ENCODE data around the gene PLA2G15.
A peak's percentile ranks its signal among the peaks of the same experiment; 100 is the strongest.

PLA2G15 gene

DNA sequence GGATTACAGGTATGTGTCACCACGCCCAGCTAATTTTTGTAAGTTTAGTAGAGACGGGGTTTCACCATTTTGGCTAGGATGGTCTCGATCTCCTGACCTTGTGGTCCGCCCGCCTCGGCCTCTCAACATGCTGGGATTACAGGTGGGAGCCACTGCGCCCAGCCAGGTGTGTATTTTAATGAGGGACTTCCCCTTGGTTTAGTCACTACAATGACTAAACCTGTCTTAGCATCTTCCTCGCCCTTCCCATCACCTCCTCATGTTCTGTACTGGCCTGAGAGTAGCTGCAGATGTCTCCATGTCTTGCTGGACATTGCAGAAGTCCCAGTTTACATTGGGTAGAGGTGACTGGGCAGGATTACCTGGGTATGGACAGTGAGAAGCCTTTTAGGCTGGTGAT lies 28.7 kb downstream of the PLA2G15 start:
- Mint-ChIP-seq H3K36me3 (peaks cover 9% of the 10 kb centered on the region), H3K4me1 (ENCODE audit: low read depth) (peaks cover 77% of the 10 kb centered on the region), H3K4me3 (peak overlapping the region; percentile 70), H3K9me3 (ENCODE audit: low read depth) (no peaks in the 10 kb centered on the region), H3K27me3 (no peaks in the 10 kb centered on the region), H3K27ac (peak overlapping the region; percentile 95)

DNA sequence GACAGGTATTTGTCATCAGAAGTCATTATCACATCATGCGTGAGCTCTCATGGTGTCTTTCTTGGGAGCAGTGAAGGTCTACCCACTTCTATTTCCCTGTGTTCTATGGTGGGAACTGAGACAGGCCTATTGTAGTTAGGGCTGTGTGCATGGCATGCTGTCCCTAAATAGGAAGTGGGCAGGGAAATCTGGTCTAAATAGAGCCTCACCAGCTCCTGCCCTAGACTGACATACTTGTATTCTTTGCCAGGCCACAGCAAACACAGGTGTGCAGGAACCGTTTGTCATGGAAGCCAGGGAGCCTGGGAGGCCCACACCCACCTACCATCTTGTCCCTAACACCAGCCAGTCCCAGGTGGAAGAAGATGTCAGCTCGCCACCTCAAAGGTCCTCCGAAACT lies 29.3 kb downstream of the PLA2G15 start:
- H3K9me3 Mint-ChIP-seq (ENCODE audit: low read depth), result no peaks in the 10 kb centered on the region
- H3K36me3 Mint-ChIP-seq, result peaks cover 8% of the 10 kb centered on the region
- peaks cover 75% of the 10 kb centered on the region for H3K4me1 Mint-ChIP-seq (ENCODE audit: low read depth)
- H3K27me3 Mint-ChIP-seq, result no peaks in the 10 kb centered on the region
- H3K4me3 Mint-ChIP-seq, result peak overlapping the region; percentile 70
- H3K27ac Mint-ChIP-seq, result peak overlapping the region; percentile 95

DNA sequence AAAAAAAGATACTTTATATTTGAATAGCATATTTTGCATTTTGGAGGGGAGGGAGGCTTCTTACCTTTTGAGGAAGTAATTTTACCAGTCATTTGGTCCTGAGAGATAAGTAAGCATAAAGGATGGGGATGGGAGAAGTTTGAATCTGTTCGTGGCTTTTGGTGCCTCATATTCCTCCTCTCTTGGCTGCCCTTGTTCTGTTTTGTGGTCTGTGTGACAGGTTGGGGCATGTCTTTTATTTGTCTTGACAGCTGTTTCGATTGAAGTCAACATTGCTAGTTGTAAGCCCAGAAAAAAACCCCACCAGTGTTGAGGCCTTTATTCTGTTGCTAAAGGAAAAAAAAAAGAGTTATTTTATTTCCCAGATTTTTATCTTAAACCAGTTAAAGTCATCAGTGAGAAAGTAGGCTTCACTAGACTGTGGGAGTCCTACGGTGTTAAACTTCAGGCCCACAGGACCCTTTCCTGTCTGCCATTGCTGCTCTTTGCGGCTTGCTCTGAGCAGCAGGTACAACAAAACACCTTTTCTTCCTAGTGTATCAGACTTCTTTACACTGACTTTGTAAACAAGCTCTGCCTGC lies 30.5 kb downstream of the PLA2G15 start:
- peaks cover 72% of the 10 kb centered on the region for H3K4me1 Mint-ChIP-seq (ENCODE audit: low read depth)
- H3K27ac Mint-ChIP-seq, result peak overlapping the region; percentile 77
- H3K36me3 Mint-ChIP-seq, result peaks cover 11% of the 10 kb centered on the region
- H3K4me3 Mint-ChIP-seq, result peak overlapping the region; percentile 52
- H3K27me3 Mint-ChIP-seq, result no peaks in the 10 kb centered on the region
- no peaks in the 10 kb centered on the region for H3K9me3 Mint-ChIP-seq (ENCODE audit: low read depth)

DNA sequence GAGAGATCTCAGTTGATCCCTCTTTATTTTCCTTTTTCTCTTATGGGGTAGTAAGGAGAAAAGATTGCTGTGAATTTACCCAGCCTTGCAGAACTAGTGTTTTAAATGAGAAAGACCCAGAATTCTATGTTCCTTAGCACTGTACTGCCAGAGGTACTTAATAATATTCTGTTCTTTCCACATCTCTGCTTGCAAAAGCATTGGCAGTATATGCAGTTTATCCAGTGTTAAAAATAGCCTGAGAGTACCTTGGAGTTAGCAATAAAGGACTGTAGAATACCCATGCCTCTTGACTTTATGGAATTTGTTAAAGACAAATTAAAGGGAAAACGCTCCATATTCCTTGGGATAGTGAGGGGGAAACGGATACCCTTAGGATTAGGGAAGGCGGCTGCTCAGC lies 31.1 kb downstream of the PLA2G15 start:
- Mint-ChIP-seq H3K4me1 (ENCODE audit: low read depth) (peaks cover 73% of the 10 kb centered on the region), H3K27ac (peak overlapping the region; percentile 77), H3K27me3 (no peaks in the 10 kb centered on the region), H3K36me3 (peaks cover 11% of the 10 kb centered on the region), H3K9me3 (ENCODE audit: low read depth) (no peaks in the 10 kb centered on the region), H3K4me3 (peak overlapping the region; percentile 52)

DNA sequence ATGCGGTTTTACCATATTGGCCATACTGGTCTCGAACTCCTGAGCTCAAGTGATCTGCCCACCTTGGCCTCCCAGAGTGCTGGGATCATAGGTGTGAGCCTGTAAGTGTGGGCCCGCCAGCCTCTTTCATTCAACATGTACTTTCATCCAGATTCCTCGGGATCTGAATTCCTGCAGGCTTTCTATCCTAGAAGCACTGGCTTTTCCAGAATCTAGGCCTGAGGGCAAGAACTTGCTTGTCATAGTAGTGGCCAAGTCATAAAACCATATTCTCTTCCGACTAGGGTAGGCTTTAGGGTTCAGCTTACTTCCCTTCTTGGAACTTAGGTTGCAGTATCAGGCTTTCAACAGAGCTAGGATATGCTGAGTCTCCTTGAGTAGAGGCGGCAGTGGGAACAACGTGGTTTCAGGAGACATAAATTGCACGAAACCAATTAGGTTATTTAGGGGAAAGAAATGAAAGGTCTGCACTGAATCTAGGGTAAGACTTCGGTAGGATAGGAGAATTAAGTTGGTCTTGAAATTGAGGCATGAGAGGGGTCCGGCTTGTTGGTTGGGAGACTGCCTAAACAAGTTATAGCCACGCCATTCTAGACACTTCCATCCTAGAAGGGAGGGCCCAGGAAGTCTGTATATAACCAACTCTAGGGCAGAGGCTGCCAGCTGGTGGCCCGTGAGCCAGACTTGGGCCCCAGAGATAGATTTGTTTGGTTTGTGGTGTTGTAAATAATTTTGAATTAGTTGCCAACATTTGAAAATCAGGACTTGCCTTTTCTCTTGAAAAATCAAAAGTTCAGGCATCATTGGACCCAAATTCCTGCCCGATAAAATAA lies 34.8 kb downstream of the PLA2G15 start:
- Mint-ChIP-seq H3K27ac (peak overlapping the region; percentile 85), H3K36me3 (peaks cover 11% of the 10 kb centered on the region), H3K4me1 (ENCODE audit: low read depth) (peaks cover 72% of the 10 kb centered on the region), H3K9me3 (ENCODE audit: low read depth) (no peaks in the 10 kb centered on the region), H3K27me3 (no peaks in the 10 kb centered on the region), H3K4me3 (peak overlapping the region; percentile 42)

DNA sequence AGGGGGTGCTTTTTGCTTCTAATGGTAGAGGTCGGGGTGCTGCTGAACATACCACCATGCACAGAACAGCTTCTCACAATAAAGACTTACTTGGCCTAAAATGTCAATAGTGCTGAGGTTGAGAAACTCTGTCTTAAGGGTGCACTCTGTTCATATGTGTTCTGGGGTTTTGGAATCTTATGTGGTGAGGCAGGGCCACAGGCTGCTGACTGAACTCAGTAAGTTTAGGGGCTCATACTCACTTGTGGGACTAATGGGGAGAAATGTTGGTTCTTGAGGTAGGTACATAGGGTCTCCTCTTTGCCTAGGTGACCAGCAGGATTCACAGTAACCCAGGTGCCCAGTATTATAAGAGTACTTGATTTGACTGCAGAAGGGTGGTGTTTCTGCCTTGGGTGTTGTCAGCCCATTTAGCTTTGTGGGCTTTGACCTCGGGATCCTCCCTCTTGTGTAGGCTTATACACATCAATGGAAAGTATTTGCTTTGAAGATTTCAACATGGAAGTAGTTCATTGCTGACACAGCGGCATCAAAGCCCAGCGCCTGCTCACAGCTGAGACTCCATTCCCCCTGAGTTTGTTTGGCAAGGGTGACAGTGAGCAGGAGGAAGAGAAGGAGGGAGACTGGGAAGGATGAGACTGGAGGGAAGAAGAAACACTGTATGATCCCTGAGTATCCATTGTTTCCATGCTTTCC lies 36.3 kb downstream of the PLA2G15 start:
- Mint-ChIP-seq H3K27me3 (no peaks in the 10 kb centered on the region), H3K9me3 (ENCODE audit: low read depth) (no peaks in the 10 kb centered on the region), H3K36me3 (peaks cover 16% of the 10 kb centered on the region), H3K27ac (peak overlapping the region; percentile 92), H3K4me3 (peak overlapping the region; percentile 62), H3K4me1 (ENCODE audit: low read depth) (peaks cover 73% of the 10 kb centered on the region)

DNA sequence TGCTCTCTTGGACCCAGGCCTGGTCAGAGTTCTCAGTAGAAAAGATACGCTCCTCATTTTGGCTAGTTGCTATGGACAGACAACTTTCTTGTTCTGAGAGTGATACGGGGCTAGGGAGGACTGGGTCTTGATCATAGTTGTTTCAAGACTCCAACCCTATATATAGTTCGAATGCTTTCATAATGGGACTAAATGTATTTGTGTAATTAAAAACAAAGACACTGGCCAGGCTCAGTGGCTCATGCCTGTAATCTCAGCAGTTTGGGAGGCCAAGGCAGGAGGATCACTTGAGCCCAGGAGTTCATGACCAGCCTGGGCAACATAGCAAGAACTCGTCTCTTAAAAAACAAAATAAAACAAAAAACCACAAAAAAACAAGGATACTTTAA lies 36.9 kb downstream of the PLA2G15 start:
- H3K4me3 Mint-ChIP-seq, result peak overlapping the region; percentile 62
- peak overlapping the region; percentile 92 for H3K27ac Mint-ChIP-seq
- peaks cover 19% of the 10 kb centered on the region for H3K36me3 Mint-ChIP-seq
- no peaks in the 10 kb centered on the region for H3K27me3 Mint-ChIP-seq
- H3K9me3 Mint-ChIP-seq (ENCODE audit: low read depth), result no peaks in the 10 kb centered on the region
- H3K4me1 Mint-ChIP-seq (ENCODE audit: low read depth), result peaks cover 76% of the 10 kb centered on the region

DNA sequence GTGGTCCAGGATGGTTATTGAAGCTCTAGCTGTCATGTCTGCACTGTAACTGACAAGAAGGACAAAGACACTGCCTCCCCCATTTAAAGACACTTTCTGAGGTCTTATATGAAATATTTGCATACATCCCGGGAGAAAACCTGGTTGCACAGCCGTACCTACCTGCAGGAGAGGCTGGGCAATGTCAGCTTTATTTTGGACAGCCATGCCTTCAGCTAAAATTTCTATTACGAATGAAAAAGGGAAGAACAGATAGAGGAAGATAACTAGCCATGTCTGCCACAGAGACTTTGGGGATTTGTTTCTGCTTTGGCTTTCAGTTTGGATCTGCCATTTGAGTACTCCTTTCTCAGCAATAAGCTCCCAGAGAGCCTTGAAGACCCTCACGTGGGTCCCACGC lies 38.2 kb downstream of the PLA2G15 start:
- Mint-ChIP-seq H3K27me3 (no peaks in the 10 kb centered on the region), H3K4me1 (ENCODE audit: low read depth) (peaks cover 88% of the 10 kb centered on the region), H3K36me3 (peaks cover 28% of the 10 kb centered on the region), H3K27ac (peak overlapping the region; percentile 92), H3K9me3 (ENCODE audit: low read depth) (no peaks in the 10 kb centered on the region), H3K4me3 (peak overlapping the region; percentile 81)

DNA sequence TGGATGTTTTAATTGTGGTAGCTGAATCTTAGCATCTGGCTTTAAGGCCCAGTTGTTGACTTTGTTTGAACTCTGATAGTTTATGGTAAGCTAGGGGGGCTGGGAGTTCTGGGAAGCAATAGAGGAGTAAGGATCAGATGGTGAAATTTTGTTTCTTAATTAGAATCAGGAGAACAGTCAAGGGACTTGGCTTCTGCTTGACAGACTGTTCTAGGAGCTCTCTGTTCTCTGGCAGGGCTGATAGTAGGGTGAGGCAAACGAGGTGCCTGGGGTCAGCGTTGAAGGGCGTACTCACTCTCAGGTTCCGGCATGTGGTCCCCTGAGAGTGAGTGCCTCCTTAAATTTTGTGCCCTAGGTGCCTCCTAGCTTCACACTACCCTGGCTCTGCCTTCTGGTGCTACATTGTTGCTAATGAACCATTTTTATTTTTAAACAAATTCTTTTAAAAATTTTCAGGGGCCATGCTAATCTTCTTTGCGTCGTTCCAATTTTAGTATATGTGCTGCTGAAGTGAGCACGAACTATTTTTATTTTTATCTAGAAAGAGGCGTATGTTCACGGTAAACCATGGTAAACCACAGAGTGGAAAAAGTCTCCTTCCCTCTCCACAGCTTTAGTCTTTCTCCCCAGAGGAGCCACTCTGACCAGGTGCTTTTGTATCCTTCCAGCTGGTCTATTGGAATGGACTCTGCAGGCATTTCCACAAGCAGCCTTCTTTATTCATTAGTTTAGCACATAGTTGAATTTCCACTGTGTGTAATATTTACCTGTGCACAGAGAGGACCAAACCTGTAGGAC lies 38.8 kb downstream of the PLA2G15 start:
- Mint-ChIP-seq H3K27me3 (no peaks in the 10 kb centered on the region), H3K27ac (peak overlapping the region; percentile 92), H3K4me3 (peak overlapping the region; percentile 81), H3K36me3 (peaks cover 28% of the 10 kb centered on the region), H3K4me1 (ENCODE audit: low read depth) (peaks cover 92% of the 10 kb centered on the region), H3K9me3 (ENCODE audit: low read depth) (no peaks in the 10 kb centered on the region)

DNA sequence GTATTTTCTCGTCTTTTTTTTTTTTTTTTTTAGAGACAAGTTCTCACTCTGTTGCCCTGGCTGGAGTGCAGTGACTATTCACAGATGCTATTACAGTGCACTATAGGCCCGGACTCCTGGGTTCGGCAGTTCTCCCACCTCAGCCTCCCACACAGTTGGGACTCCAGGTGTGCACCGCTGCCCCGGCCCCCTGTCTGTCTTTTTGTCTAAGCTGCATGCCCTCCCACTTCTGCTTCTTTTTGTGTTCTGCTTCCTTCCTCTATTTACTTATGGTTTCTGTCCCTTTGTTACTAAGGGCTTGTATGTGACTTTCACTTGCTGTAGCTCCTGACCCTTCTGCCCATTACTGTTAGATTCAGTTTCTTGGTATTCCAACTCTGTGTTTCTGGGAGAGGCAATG lies 39.7 kb downstream of the PLA2G15 start:
- Mint-ChIP-seq H3K27me3 (no peaks in the 10 kb centered on the region), H3K4me1 (ENCODE audit: low read depth) (peaks cover 93% of the 10 kb centered on the region), H3K9me3 (ENCODE audit: low read depth) (no peaks in the 10 kb centered on the region), H3K27ac (peak overlapping the region; percentile 92), H3K36me3 (peaks cover 26% of the 10 kb centered on the region), H3K4me3 (peak overlapping the region; percentile 81)

DNA sequence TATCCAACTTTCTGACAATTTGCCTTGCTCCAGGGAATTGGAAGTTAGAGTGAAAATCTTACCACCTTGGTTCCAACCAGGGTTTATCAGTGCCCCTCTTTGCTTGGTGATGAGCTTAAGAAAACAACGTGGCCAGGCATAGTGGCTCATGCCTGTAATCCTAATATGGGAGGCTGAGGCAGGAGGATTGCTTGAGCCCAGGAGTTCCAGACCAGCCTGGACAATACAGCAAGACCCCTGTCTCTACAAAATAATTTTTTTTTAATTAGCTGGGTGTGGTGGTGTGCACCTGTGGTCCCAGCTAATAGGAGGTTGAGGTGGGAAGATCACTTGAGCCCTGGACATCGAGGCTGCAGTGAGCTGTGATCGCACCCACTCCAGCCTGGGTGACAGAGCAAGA lies 40.5 kb downstream of the PLA2G15 start:
- H3K36me3 Mint-ChIP-seq, result peaks cover 23% of the 10 kb centered on the region
- peak overlapping the region; percentile 81 for H3K4me3 Mint-ChIP-seq
- no peaks in the 10 kb centered on the region for H3K27me3 Mint-ChIP-seq
- H3K9me3 Mint-ChIP-seq (ENCODE audit: low read depth), result no peaks in the 10 kb centered on the region
- H3K27ac Mint-ChIP-seq, result peak overlapping the region; percentile 92
- H3K4me1 Mint-ChIP-seq (ENCODE audit: low read depth), result peaks cover 96% of the 10 kb centered on the region

DNA sequence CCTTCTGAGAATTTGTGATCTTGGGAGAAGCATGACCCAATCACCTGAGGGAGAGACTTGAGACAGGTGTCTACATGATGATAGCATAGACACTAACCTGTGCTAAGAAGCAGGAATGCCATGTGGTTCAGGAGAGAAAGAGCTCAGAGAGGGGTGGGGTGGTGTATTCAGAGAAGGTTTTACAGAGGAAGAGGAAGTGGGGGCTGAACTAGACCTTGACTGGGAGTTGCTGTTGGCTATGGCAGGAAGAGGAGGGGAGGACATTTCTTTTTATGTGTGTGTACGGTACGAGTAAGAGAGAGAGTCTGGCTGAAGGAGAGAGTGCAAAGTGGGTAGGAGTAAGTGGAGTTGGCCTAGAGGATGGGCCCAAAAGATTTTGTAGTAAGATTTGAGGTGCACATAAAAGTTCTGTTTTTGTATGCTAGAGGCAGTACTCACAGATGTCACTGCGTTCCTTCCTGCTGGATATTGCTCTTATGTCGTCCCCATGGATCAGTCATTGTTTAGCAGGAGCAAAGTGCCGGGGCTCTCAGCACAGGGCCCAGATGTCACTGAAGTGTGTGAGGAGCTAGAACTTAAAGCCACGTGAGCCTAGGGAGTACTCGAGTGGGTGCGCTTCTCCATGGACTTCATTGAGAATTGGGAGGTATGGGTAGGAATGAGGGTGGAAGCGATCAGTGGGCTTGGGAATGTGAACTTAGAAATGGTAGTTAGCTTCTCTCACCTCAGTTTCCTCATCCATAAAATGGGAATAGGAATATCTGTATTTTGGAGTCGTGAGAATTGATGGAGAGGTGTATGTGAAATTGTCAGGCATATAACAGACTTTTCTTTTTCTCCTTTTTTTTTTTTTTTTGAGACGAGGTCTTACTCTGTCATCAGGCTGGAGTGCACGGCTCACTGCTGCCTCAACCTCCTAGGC lies 41.2 kb downstream of the PLA2G15 start:
- Mint-ChIP-seq H3K9me3 (ENCODE audit: low read depth) (no peaks in the 10 kb centered on the region), H3K4me1 (ENCODE audit: low read depth) (peaks cover 96% of the 10 kb centered on the region), H3K36me3 (peaks cover 23% of the 10 kb centered on the region), H3K27me3 (no peaks in the 10 kb centered on the region), H3K27ac (peak overlapping the region; percentile 96), H3K4me3 (peak overlapping the region; percentile 81)

DNA sequence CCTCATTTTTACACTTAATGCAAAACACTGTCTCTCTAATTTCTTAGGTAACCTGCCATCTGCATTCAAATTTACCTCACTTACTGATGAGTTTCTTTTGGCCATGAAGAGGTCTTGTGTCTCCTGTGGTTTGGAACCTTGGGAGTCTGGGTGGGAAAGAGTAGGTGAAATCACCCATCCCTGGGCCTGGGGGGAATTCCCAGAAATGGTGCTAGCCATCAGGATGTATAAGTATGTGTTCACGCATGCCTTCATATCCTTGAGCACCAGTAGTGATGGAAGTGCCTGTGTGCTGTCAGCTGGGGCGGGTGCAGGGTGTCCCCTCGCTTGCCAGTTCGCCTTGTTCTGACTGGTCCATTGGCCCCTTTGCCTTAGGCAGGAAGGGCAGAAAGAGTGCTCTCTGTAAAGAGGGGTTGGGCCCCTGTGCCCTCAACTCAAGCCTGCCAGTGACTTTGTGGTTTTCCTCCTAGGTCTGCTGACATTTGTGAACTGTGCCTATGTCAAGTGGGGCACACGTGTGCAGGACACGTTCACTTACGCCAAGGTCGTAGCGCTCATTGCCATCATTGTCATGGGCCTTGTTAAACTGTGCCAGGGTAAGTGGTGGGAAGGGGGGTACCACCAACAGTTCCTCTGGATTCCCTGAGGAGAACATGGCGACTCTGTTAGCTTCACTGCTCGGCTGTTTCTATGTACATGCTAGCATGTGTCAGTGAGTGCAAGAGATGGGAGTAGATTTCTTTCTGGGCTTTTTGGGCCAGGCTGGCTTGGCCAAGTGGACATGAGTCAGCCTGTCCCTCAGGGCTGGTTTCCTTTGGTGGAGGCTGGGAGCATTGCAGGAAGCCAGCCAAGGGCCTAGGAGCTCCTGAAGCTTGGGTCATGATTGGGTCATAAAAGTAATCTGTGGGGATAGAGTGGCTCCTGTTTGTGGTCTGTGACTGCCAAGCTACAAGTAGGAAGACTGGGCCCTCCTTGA lies 42.4 kb downstream of the PLA2G15 start:
- Mint-ChIP-seq H3K9me3 (ENCODE audit: low read depth) (no peaks in the 10 kb centered on the region), H3K4me1 (ENCODE audit: low read depth) (peaks cover 95% of the 10 kb centered on the region), H3K27ac (peak overlapping the region; percentile 96), H3K27me3 (no peaks in the 10 kb centered on the region), H3K36me3 (peaks cover 19% of the 10 kb centered on the region), H3K4me3 (peak overlapping the region; percentile 78)
